HG02623 (cell line): ENCODE results near the gene EGR1.

ENCODE experiments used
- ATAC-seq: cut with Tn5 transposase; IDR thresholded peaks from one replicate; pipeline ENCODE4 v1.9.1; 2021; ENCODE audit warnings: moderate library complexity; ENCODE audit not compliant: unreplicated experiment

The EGR1 gene

DNA sequence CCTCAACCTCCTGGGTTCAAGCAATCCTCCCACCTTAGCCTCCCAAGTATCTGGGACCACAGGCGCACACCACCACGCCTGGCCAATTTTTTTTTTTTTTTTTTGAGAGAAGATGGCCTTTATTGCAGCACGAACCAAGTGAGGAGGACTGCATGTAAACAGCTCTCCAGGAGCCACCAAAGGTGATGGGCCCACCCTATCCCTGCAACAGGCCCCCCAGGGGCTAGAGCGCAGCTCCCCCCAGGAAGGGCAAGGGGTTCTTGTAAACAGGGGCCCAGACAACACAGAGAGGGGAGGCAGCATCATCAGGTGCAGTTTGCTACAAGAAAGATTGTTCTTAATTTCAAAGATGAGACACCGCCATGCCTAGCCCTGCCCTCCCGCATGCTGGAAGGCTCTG lies 12.6 kb upstream of the EGR1 start:
- ATAC-seq, result no peak

- no peak for ATAC-seq
These were observed 11.7 kb upstream of the EGR1 start for GRCh38 chr5:138453590-138453989.

DNA sequence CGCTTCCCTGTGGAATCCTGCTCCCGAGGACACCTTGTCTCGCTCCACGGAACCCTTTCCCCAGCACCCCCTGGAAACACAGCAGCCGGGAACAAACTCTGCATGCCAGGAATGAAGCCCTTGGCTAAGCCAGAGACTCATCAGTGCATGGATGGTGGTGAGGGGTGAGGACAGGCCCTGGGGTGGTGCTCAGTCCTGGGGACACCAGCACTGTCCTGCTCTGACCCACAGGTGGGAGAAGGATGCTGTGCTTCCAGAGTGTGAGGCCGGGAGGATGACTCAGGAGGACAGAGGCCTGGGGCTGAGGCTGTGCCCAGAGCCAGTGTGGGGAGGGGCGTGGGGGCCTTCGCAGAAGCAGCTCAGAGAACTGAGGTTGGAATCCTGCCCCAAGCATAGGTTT lies 11.2 kb upstream of the EGR1 start:
- ATAC-seq, result no peak

DNA sequence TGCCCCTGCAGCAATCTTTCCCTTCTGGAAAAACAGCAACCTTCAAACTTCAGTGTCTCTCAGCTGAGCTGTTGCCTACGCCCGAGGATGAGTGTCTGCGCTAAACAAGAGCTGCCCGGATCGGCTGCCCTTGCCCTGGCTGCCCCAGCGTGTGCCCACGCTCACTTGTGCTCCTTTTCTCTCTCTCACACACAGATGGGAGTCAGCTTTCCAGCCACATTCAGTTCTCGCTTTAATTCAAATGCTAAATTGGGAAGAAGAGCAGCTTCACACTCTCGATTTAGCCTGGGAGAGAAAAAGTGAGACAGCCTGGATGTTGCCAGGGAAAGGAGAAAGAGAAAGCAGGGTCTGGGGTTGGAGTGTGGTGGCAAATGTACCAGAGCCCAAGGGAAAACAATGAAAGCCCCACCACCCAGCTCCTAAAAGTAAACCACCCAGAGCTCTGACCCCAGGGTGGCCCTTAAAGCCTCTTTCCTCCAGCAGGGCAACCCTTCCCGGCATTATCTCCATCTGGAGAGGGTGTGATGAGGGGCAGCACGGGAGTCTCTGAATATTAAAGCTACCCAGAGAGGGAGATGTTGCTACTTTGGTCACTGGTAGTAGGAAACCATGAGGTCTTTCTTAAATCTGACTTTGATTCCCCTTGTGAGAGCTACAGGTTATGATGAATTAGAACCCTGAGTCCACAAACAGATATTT lies 9.9 kb upstream of the EGR1 start:
- no peak for ATAC-seq

GRCh38 chr5:138457531-138458275 lies 7.6 kb upstream of the EGR1 start:
- ATAC-seq, result no peak

DNA sequence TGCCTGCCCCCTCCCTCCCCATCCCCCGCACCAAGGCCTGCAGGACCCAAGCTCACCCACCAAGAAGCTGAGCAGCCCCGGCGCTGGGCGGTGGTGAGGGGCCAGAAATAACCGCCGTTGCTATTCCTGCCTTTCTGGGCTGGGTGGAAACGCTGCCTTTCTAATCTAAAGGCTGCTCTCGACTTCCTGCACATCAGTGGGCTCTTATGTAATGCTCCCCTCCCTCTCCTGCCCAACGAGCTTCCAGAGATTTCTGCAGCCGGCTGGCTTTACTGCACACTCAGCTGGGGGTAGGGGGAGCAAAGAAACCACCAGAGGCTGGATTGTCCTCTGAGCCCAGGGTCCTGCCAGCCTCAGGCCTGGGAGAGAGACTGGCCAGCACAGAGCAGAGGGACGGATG lies 6.9 kb upstream of the EGR1 start:
- no peak for ATAC-seq

DNA sequence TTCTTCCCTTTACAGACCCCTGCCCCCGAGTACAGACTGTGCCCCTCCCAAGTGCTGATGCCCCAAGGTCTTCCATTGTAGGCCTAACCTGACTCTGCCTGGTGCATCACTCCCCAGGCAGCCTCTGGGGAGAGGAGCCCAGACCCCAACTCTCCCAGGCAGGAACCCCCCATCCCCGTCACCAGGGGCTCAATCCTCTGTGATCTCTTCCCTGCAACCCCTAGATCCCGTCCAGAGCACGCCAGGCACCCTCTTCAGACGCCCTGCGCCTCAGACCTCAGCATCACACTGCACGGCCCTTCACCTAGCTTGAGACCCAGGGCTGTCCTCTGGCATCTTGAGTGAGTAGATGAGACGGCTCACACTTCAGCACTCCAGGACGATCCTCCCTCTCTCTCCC lies 6.4 kb upstream of the EGR1 start:
- no peak for ATAC-seq

DNA sequence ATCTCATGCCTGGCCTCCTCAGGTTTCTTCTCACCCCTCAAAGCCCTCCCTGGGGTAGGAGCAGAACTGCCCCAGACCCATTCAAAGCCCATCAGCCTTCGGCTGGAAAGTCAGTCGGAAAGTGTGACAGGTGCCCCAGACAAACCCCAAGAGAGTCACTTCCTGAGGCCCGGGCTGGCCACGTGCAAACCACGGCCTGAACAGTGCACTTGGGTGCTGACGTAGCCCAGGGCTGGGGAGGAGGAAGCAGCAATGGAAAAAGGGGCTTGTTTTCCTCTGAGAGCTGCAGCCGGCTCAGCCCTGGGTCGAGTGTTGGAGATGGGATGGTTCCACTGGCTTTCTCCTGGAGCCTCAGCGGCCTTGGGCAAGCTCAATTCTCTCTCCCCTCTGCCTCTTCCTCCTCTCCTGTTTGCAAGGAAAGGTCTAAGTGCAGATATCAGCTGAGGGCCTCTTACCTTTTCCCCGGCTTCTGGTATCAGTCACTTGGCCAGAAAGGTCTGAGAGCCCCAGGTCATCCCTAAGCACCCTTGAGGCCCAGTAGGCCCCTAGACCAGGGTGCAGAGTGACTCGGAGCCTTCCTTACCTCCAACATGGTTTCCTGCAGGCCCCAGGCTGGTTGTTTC lies 5.9 kb upstream of the EGR1 start:
- no peak for ATAC-seq

GRCh38 chr5:138460032-138460693 lies 5.1 kb upstream of the EGR1 start:
- ATAC-seq, result no peak

- no peak for ATAC-seq
These were observed 3.7 kb upstream of the EGR1 start for GRCh38 chr5:138461343-138462125.

DNA sequence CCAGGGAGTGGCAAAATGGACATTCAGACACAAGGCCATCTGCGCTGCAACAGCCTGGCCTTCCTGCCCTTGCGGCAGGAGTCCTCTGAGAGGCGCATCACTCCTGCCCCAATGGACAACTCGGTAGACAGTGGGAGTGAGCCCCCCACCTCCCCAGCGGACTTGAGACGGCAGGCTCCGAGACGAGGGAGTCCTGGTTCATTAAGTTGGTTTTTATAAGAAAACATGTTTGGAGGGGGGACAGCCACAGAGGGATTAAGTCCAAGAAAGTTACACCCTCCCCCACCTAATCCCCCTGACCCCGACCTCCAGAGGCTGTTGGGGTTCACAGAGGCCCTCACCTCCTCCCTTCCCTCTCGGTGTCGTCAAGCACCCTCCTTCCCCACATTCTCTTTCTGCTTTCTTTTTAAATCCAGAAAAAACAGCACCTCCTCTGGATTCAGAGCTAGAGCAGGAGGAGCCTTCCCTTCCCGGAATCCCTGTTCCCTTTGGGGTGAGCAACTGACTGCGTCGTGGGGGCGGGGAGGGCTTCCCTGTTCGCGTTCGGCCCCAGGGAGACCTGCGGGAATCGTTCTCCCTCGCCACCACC lies 1.8 kb upstream of the EGR1 start:
- ATAC-seq, result no peak

DNA sequence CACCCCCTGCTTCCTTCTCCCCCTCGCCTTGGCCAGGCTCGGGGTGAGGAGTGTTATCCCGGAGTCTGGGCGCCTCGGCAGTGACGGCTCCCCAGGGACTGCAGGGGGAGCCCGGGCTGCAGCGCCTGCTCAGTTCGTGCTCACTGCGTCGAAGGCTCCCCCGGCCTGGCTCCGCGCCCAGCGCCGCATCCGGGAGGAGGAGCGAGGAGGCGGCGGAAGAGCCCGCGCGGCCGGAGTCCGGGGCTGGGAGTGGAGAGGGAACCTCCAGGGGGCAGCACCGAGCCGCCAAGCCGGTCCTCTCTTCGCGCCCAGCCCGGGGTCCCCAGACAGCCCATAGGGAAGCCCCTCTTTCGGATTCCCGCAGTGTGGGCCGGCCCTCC lies 1.3 kb upstream of the EGR1 start:
- peak; percentile 42 for ATAC-seq

- peak; percentile 62 for ATAC-seq
These were observed 655 bp upstream of the EGR1 start for GRCh38 chr5:138464388-138465260.

DNA sequence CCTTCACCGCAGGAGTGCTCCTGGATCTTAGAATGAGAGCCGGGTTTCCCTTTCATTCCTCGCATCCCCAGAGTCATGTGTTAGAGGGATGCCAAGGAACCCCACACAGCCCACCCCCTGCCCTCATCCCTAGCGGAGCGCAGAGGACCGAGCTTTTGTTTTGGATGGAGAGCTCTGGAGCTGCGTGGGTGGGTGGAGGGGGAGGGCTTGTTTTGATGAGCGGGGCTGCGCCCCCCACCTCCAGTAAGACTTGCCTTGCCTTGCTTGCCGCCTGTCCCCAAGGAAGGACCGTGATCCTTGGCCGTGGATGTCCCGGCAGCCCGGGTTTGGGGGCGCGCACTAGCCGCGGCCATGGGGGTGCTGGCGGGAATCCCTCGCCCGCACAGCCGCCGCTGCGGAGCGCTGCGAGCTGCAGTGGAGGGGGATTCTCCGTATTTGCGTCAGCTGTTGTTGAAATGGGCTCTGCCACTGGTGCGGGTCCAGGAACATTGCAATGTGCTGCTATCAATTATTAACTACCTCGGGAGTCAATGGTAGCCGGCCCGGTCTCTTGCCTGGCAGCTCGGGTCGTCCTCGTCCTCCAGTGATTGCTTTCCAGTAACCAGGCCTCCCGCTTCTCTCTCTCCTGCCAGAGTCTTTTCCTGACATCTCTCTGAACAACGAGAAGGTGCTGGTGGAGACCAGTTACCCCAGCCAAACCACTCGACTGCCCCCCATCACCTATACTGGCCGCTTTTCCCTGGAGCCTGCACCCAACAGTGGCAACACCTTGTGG lies 1.0 kb downstream of the EGR1 start:
- no peak for ATAC-seq

DNA sequence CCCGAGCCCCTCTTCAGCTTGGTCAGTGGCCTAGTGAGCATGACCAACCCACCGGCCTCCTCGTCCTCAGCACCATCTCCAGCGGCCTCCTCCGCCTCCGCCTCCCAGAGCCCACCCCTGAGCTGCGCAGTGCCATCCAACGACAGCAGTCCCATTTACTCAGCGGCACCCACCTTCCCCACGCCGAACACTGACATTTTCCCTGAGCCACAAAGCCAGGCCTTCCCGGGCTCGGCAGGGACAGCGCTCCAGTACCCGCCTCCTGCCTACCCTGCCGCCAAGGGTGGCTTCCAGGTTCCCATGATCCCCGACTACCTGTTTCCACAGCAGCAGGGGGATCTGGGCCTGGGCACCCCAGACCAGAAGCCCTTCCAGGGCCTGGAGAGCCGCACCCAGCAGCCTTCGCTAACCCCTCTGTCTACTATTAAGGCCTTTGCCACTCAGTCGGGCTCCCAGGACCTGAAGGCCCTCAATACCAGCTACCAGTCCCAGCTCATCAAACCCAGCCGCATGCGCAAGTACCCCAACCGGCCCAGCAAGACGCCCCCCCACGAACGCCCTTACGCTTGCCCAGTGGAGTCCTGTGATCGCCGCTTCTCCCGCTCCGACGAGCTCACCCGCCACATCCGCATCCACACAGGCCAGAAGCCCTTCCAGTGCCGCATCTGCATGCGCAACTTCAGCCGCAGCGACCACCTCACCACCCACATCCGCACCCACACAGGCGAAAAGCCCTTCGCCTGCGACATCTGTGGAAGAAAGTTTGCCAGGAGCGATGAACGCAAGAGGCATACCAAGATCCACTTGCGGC lies 1.8 kb downstream of the EGR1 start:
- no peak for ATAC-seq

DNA sequence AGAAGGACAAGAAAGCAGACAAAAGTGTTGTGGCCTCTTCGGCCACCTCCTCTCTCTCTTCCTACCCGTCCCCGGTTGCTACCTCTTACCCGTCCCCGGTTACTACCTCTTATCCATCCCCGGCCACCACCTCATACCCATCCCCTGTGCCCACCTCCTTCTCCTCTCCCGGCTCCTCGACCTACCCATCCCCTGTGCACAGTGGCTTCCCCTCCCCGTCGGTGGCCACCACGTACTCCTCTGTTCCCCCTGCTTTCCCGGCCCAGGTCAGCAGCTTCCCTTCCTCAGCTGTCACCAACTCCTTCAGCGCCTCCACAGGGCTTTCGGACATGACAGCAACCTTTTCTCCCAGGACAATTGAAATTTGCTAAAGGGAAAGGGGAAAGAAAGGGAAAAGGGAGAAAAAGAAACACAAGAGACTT lies 2.4 kb downstream of the EGR1 start:
- no peak for ATAC-seq

DNA sequence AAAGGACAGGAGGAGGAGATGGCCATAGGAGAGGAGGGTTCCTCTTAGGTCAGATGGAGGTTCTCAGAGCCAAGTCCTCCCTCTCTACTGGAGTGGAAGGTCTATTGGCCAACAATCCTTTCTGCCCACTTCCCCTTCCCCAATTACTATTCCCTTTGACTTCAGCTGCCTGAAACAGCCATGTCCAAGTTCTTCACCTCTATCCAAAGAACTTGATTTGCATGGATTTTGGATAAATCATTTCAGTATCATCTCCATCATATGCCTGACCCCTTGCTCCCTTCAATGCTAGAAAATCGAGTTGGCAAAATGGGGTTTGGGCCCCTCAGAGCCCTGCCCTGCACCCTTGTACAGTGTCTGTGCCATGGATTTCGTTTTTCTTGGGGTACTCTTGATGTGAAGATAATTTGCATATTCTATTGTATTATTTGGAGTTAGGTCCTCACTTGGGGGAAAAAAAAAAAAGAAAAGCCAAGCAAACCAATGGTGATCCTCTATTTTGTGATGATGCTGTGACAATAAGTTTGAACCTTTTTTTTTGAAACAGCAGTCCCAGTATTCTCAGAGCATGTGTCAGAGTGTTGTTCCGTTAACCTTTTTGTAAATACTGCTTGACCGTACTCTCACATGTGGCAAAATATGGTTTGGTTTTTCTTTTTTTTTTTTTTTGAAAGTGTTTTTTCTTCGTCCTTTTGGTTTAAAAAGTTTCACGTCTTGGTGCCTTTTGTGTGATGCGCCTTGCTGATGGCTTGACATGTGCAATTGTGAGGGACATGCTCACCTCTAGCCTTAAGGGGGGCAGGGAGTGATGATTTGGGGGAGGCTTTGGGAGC lies 3.1 kb downstream of the EGR1 start:
- no peak for ATAC-seq
